Measurements from ENCODE around the gene GM2A.

GM2A gene

GRCh38 chr5:151225475-151225874 lies 27.5 kb upstream of the GM2A start:
- H3K4me3 ChIP-seq (ENCODE audit: low read depth, low read length), result no peak overlapping the region
- no peak for TF ChIP-seq CTCF (IDR thresholded peaks at IDR 0.05; ENCODE audit: low read depth, low read length, missing control alignments)
- DNase-seq (ENCODE audit: low read depth), result no peak
- in situ Hi-C loops (cut with HindIII; ENCODE audit: low sequenced_read_pairs), result no loop called here

GRCh38 chr5:151227918-151228447 lies 25.0 kb upstream of the GM2A start:
- H3K4me3 ChIP-seq (ENCODE audit: low read depth, low read length), result no peak overlapping the region
- DNase-seq (ENCODE audit: low read depth), result no peak
- in situ Hi-C loops (cut with HindIII; ENCODE audit: low sequenced_read_pairs), result no loop called here
- TF ChIP-seq CTCF (IDR thresholded peaks at IDR 0.05; ENCODE audit: low read depth, low read length, missing control alignments), result no peak

GRCh38 chr5:151228986-151229385 lies 24.0 kb upstream of the GM2A start:
- in situ Hi-C loops (cut with HindIII; ENCODE audit: low sequenced_read_pairs), result no loop called here
- no peak for TF ChIP-seq CTCF (IDR thresholded peaks at IDR 0.05; ENCODE audit: low read depth, low read length, missing control alignments)
- DNase-seq (ENCODE audit: low read depth), result no peak
- no peak overlapping the region for H3K4me3 ChIP-seq (ENCODE audit: low read depth, low read length)

- DNase-seq (ENCODE audit: low read depth), result no peak
- in situ Hi-C loops (cut with HindIII; ENCODE audit: low sequenced_read_pairs), result no loop called here
- TF ChIP-seq CTCF (IDR thresholded peaks at IDR 0.05; ENCODE audit: low read depth, low read length, missing control alignments), result no peak
- no peak overlapping the region for H3K4me3 ChIP-seq (ENCODE audit: low read depth, low read length)
Measured at GRCh38 chr5:151230048-151230680, 22.8 kb upstream of the GM2A start.

- no peak for DNase-seq (ENCODE audit: low read depth)
Measured at GRCh38 chr5:151231359-151231758, 21.6 kb upstream of the GM2A start.

GRCh38 chr5:151233616-151234085 lies 19.3 kb upstream of the GM2A start:
- TF ChIP-seq CTCF (IDR thresholded peaks at IDR 0.05; ENCODE audit: low read depth, low read length, missing control alignments), result no peak
- H3K4me3 ChIP-seq (ENCODE audit: low read depth, low read length), result no peak overlapping the region
- in situ Hi-C loops (cut with HindIII; ENCODE audit: low sequenced_read_pairs), result no loop called here
- no peak for DNase-seq (ENCODE audit: low read depth)

More at GRCh38 chr5:151231359-151231758, 21.6 kb upstream of the GM2A start:
- H3K4me3 ChIP-seq (ENCODE audit: low read depth, low read length), result no peak overlapping the region
- in situ Hi-C loops (cut with HindIII; ENCODE audit: low sequenced_read_pairs), result no loop called here
- no peak for TF ChIP-seq CTCF (IDR thresholded peaks at IDR 0.05; ENCODE audit: low read depth, low read length, missing control alignments)
